Liver (tissue), 9 donors: Measurements from ENCODE around the gene MAP4K3. TPM values are rescaled to one million over a fixed set of nuclear protein-coding genes. Genes with fewer than 3 reads are reported as not detected.

Experiments used
- DNase-seq: peaks from one replicate; pipeline ENCODE4 v3.0.0-alpha.2; 2017; ENCODE audit warnings: low spot score
- H3K27ac ChIP-seq, 2 donors: one replicate each; pipeline ENCODE4 v1.7.0; 2013; ENCODE audit warnings: inconsistent platforms in 2 of 2, low read length in 2 of 2, control low read depth in 1 of 2, low read depth in 1 of 2, mild to moderate bottlenecking in 1 of 2
- H3K27me3 ChIP-seq, 4 donors: one replicate each; pipeline versions ENCODE4 v1.6.1 to v1.7.0; 2013; ENCODE audit warnings: low read length in 3 of 4, inconsistent platforms in 1 of 4, mild to moderate bottlenecking in 1 of 4, moderate library complexity in 1 of 4; ENCODE audit not compliant: control insufficient read depth in 4 of 4, insufficient read depth in 4 of 4
- H3K36me3 ChIP-seq, 4 donors: one replicate each; pipeline versions ENCODE4 v1.6.1 to v1.7.0; 2013; ENCODE audit warnings: low read length in 3 of 4, mild to moderate bottlenecking in 3 of 4, low read depth in 1 of 4, moderate library complexity in 1 of 4; ENCODE audit not compliant: control insufficient read depth in 4 of 4, insufficient read depth in 3 of 4
- H3K4me1 ChIP-seq, 4 donors: one replicate each; pipeline versions ENCODE4 v1.6.1 to v1.7.0; 2013; ENCODE audit warnings: low read length in 3 of 4, mild to moderate bottlenecking in 3 of 4, moderate library complexity in 1 of 4; ENCODE audit not compliant: control insufficient read depth in 4 of 4, insufficient read depth in 4 of 4
- H3K4me3 ChIP-seq, 3 donors: one replicate each; pipeline versions ENCODE4 v1.6.1 to v1.7.0; 2013; ENCODE audit warnings: low read length in 3 of 3, control low read depth in 1 of 3, low read depth in 1 of 3, mild to moderate bottlenecking in 1 of 3
- H3K9ac ChIP-seq, 2 donors: one replicate each; pipeline ENCODE4 v1.7.0; 2013; ENCODE audit warnings: low read length in 2 of 2, mild to moderate bottlenecking in 2 of 2, moderate library complexity in 2 of 2, control low read depth in 1 of 2, low read depth in 1 of 2
- H3K9me3 ChIP-seq, 4 donors: one replicate each; pipeline versions ENCODE4 v1.6.1 to v1.7.0; 2013; ENCODE audit warnings: low read length in 3 of 4; ENCODE audit not compliant: control insufficient read depth in 4 of 4
- EGR1 ChIP-seq, 2 donors: IDR thresholded peaks; 2 replicates each; pipeline ENCODE4 v1.6.1; 2016 to 2018; ENCODE audit warnings: antibody characterized with exemption in 2 of 2, low read depth in 2 of 2
- FOXA1 ChIP-seq: IDR thresholded peaks from 2 replicates; pipeline ENCODE4 v1.6.1; 2016; ENCODE audit warnings: antibody characterized with exemption
- FOXA2 ChIP-seq: IDR thresholded peaks from 2 replicates; pipeline ENCODE4 v1.6.1; 2016; ENCODE audit warnings: antibody characterized with exemption
- GABPA ChIP-seq, 2 donors: IDR thresholded peaks in 1 of 2; conservative IDR thresholded peaks in 1 of 2; 2 replicates each; pipeline ENCODE4 v1.6.1; 2016; ENCODE audit warnings: antibody characterized with exemption in 2 of 2, mild to moderate bottlenecking in 1 of 2, moderate library complexity in 1 of 2
- HNF4G ChIP-seq: IDR thresholded peaks from 2 replicates; pipeline ENCODE4 v1.6.1; 2016; ENCODE audit warnings: antibody characterized with exemption
- JUND ChIP-seq, 2 donors: IDR thresholded peaks; 2 replicates each; pipeline ENCODE4 v1.6.1; 2016; ENCODE audit warnings: antibody characterized with exemption in 2 of 2
- NR2F2 ChIP-seq: IDR thresholded peaks from 2 replicates; pipeline ENCODE4 v1.6.1; 2016; ENCODE audit warnings: antibody characterized with exemption
- RAD21 ChIP-seq, 2 donors: IDR thresholded peaks; 2 replicates each; pipeline ENCODE4 v1.6.1; 2016; ENCODE audit warnings: antibody characterized with exemption in 2 of 2, mild to moderate bottlenecking in 2 of 2
- REST ChIP-seq: IDR thresholded peaks from 2 replicates; pipeline ENCODE4 v1.6.1; 2016; ENCODE audit warnings: antibody characterized with exemption, mild to moderate bottlenecking
- SP1 ChIP-seq: IDR thresholded peaks from 2 replicates; pipeline ENCODE4 v1.6.1; 2018; ENCODE audit warnings: antibody characterized with exemption, mild to moderate bottlenecking
- TAF1 ChIP-seq: conservative IDR thresholded peaks from 2 replicates; pipeline ENCODE4 v1.6.1; 2016; ENCODE audit warnings: antibody characterized with exemption, mild to moderate bottlenecking
- YY1 ChIP-seq: IDR thresholded peaks from 2 replicates; pipeline ENCODE4 v1.6.1; 2016; ENCODE audit warnings: antibody characterized with exemption, mild to moderate bottlenecking
- WGBS: extraction: QIAGEN DNeasy Blood & Tissue Kit; methylation state at CpG from one replicate; pipeline ENCODE4 v1.1.7; 2013; 5-methylcytosine and 5-hydroxymethylcytosine counted together
- polyA plus RNA-seq, 2 donors: library from polyadenylated mRNA; stranded (reverse) in 1 of 2; unstranded in 1 of 2; fragments of 200-250 nt in 1 of 2; fragments of >200 nt in 1 of 2; fragmentation: Nextera tagmentation in 1 of 2; extraction: Ambion mirVana in 1 of 2; gene quantifications; one replicate each; pipeline versions ENCODE4 v1.2.1 to v1.2.3, GENCODE V29; 2013 to 2015
- total RNA-seq, 2 donors: library from RNA; depleted of rRNA; stranded (reverse); fragments of >200 nt; gene quantifications; one replicate each; pipeline ENCODE4 v1.2.3, GENCODE V29; 2014
- TF ChIP-seq, protein P1 (sequence below): fragments of 150-350 bp; IDR thresholded peaks from 2 replicates; pipeline ENCODE4 v1.5.1; 2017; ENCODE audit warnings: improper control_type of control experiment, low read depth, low read length; ENCODE audit not compliant: missing input control
- donor health status: healthy.
- donor health status: healthy.
- donor health status: healthy.
- donor health status: healthy.
- donor health status: healthy.

The MAP4K3 gene
- total and polyA plus RNA-seq, 4 donors, result 6.2 to 23.8 (median 10.9) TPM

DNA sequence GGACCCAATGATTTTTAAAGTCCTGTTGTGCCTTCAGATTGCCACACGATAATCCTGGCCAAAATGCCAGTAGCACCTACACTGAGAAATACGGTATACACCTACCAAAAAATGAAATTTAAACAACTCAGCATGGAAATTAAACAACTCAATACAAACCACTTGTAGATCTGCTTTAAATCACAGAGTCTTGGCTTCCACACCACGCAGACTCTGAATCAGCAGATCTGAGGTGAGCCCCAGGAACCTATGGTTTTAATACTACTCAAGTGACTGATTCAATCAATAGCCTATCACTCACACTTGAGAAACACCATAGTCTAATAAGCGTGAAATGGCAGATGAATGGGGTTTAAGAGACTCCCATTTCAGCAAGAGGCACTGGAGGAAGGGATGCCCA, 46.9 kb downstream of the MAP4K3 start:
- DNase-seq, result no peak
- TF ChIP-seq EGR1 (IDR thresholded peaks at IDR 0.05; ENCODE audit: low read depth in 2 of 2) (no peak), NR2F2 (no peak), JUND (IDR thresholded peaks at IDR 0.05) (no peak), FOXA2 (no peak), RAD21 (IDR thresholded peaks at IDR 0.05) (no peak), REST (no peak)
- TF ChIP-seq, protein P1, sequence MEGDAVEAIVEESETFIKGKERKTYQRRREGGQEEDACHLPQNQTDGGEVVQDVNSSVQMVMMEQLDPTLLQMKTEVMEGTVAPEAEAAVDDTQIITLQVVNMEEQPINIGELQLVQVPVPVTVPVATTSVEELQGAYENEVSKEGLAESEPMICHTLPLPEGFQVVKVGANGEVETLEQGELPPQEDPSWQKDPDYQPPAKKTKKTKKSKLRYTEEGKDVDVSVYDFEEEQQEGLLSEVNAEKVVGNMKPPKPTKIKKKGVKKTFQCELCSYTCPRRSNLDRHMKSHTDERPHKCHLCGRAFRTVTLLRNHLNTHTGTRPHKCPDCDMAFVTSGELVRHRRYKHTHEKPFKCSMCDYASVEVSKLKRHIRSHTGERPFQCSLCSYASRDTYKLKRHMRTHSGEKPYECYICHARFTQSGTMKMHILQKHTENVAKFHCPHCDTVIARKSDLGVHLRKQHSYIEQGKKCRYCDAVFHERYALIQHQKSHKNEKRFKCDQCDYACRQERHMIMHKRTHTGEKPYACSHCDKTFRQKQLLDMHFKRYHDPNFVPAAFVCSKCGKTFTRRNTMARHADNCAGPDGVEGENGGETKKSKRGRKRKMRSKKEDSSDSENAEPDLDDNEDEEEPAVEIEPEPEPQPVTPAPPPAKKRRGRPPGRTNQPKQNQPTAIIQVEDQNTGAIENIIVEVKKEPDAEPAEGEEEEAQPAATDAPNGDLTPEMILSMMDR, result no peak
- H3K4me3 ChIP-seq, result no peak overlapping the region
- peaks cover 0 to 5% (median 4%) of the 10 kb centered on the region in 4 donors for H3K4me1 ChIP-seq
- H3K9me3 ChIP-seq, result no peaks in the 10 kb centered on the region
- no peak overlapping the region for H3K27ac ChIP-seq
- peaks cover 0 to 2% (median 0%) of the 10 kb centered on the region in 4 donors for H3K36me3 ChIP-seq
- no peaks in the 10 kb centered on the region for H3K27me3 ChIP-seq
- 94% methylated on average over 4 of the region's 4 CpGs for WGBS
- H3K9ac ChIP-seq, result no peak overlapping the region

DNA sequence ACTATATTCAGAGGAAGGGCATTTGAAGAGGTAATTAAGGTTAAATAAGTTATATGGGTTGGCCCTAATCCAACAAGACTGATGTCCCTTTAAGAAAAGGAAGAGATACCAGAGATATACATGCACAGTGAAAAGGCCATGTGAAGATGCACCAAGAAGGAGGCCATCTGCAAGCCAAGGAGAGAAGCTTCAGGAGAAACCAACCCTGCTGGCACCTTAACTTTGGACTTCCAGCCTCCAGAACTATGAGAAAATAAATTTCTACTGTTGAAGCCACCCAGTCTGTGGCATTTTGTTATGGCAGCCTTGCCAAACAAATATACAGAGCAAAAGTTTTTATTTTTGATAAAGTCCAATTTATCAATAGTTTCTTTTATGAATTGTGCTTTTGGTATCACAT, 51.0 kb downstream of the MAP4K3 start:
- Histone ChIP-seq H3K27me3 (no peaks in the 10 kb centered on the region), H3K9me3 (no peaks in the 10 kb centered on the region), H3K9ac (no peak overlapping the region), H3K4me1 (peaks cover 3 to 7% (median 6%) of the 10 kb centered on the region in 4 donors), H3K4me3 (no peak overlapping the region), H3K36me3 (no peaks in the 10 kb centered on the region), H3K27ac (no peak overlapping the region)
- DNase-seq, result no peak
- no peak for TF ChIP-seq YY1
- TF ChIP-seq FOXA2, result no peak
- TF ChIP-seq RAD21 (IDR thresholded peaks at IDR 0.05), result no peak
- no peak for TF ChIP-seq SP1
- TF ChIP-seq GABPA (IDR thresholded peaks at IDR 0.05 in 1 of 2, conservative IDR thresholded peaks at IDR 0.05 in 1 of 2), result no peak
- TF ChIP-seq FOXA1, result no peak
- TF ChIP-seq NR2F2, result no peak
- no peak for TF ChIP-seq HNF4G
- no peak for TF ChIP-seq REST
- TF ChIP-seq TAF1, result no peak
